Mesothelial cell of epicardium (in vitro differentiated cells): ENCODE results near the gene STK38L. TPM values are rescaled to one million over a fixed set of nuclear protein-coding genes. Genes with fewer than 3 reads are reported as not detected.

Experiments
- DNase-seq, 2 experiments: peaks; one replicate each; pipeline ENCODE4 v3.0.0; 2021; ENCODE audit warnings: low spot score in 2 of 2; ENCODE audit not compliant: unreplicated experiment in 2 of 2
- H3K27ac Mint-ChIP-seq: 2 replicates; pipeline ENCODE4 v1.8.0; 2021; ENCODE audit warnings: mixed read lengths
- H3K27me3 Mint-ChIP-seq: 2 replicates; pipeline ENCODE4 v1.8.0; 2021; ENCODE audit warnings: low read depth, mixed read lengths
- H3K36me3 Mint-ChIP-seq: 2 replicates; pipeline ENCODE4 v1.8.0; 2021; ENCODE audit warnings: mixed read lengths
- H3K4me1 Mint-ChIP-seq: 2 replicates; pipeline ENCODE4 v1.8.0; 2021; ENCODE audit warnings: mixed read lengths
- H3K4me3 Mint-ChIP-seq: 2 replicates; pipeline ENCODE4 v1.8.0; 2021; ENCODE audit warnings: mild to moderate bottlenecking, moderate library complexity, mixed read lengths
- H3K9me3 Mint-ChIP-seq: 2 replicates; pipeline ENCODE4 v1.8.0; 2021; ENCODE audit warnings: mixed read lengths
- total RNA-seq: library from RNA; stranded (reverse); gene quantifications from 3 replicates; pipeline ENCODE4 v1.2.1, GENCODE V29; 2021
- TF ChIP-seq, protein P1 (sequence below): fragments of 200-600 bp; sonication (generic); IDR thresholded peaks from one replicate; pipeline ENCODE4 v1.5.0; 2021; ENCODE audit warnings: antibody characterized with exemption; ENCODE audit not compliant: unreplicated experiment

STK38L gene
- total RNA-seq, 1 donor from 2014 or later = 48.2 TPM

DNA sequence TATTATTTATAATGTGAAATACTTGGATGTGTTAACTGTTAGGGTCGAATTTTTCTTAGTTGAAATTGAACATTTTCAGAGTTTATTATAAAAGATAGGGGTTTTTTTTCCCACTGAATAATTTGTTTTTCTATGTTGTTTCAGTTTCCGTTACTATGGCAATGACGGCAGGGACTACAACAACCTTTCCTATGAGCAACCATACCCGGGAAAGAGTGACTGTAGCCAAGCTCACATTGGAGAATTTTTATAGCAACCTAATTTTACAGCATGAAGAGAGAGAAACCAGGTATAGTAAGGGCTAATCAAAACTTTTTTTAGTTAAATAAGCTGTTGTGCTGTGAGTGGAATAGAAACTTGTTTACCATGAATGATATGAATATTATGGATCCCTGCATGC, 53.5 kb downstream of the STK38L start:
- H3K9me3 Mint-ChIP-seq = peaks cover 14% of the 10 kb centered on the region

DNA sequence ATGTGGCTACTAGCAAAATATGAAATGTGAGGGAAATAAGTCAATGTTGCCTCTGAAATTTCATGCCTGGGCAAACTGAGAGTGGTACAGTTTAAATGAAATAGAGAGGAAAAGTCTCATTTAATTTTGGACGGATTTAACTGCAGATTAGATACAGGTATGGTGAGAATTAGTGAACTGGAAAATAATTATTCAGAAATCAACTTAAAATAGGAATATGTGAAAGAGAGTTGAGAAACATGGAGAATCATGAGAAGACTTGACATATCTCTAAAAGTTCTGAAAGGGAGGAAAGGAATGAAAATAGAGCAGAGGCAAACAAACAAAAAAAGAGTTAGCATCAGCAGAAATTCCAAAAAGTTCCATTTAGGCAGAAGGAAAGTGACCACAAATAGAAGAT, 55.0 kb downstream of the STK38L start:
- H3K4me1 Mint-ChIP-seq = peaks cover 2% of the 10 kb centered on the region
- H3K4me3 Mint-ChIP-seq = no peak overlapping the region

More for the DNA sequence above, 53.5 kb downstream of the STK38L start:
- no peak for DNase-seq
- H3K4me3 Mint-ChIP-seq = no peak overlapping the region
- TF ChIP-seq, protein P1, sequence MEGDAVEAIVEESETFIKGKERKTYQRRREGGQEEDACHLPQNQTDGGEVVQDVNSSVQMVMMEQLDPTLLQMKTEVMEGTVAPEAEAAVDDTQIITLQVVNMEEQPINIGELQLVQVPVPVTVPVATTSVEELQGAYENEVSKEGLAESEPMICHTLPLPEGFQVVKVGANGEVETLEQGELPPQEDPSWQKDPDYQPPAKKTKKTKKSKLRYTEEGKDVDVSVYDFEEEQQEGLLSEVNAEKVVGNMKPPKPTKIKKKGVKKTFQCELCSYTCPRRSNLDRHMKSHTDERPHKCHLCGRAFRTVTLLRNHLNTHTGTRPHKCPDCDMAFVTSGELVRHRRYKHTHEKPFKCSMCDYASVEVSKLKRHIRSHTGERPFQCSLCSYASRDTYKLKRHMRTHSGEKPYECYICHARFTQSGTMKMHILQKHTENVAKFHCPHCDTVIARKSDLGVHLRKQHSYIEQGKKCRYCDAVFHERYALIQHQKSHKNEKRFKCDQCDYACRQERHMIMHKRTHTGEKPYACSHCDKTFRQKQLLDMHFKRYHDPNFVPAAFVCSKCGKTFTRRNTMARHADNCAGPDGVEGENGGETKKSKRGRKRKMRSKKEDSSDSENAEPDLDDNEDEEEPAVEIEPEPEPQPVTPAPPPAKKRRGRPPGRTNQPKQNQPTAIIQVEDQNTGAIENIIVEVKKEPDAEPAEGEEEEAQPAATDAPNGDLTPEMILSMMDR = no peak
- no peak overlapping the region for H3K27ac Mint-ChIP-seq
- peaks cover 31% of the 10 kb centered on the region for H3K36me3 Mint-ChIP-seq
- no peaks in the 10 kb centered on the region for H3K4me1 Mint-ChIP-seq
- no peaks in the 10 kb centered on the region for H3K27me3 Mint-ChIP-seq

DNA sequence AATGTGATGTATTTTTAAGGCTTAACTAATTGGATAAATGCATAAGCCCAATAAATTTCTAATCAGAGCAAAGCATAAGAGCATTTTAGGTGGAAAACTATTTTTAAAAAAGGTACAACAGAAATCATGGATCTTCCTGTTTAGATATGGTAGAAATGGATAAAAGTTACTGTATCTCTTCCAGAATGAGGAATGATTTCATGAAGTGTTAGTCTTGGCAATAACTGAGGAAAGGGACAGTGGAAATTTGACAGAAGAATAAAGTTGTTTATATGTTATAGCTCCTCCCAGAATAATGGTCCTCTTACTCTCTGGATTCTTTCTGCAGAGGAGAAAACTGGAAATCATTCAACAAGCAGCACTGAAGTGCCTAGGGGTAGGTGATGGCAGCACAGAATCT, 56.1 kb downstream of the STK38L start:
- DNase-seq = no peak
- H3K27me3 Mint-ChIP-seq = no peaks in the 10 kb centered on the region
- H3K36me3 Mint-ChIP-seq = peaks cover 39% of the 10 kb centered on the region
- H3K27ac Mint-ChIP-seq = no peak overlapping the region
- TF ChIP-seq, protein P1 = no peak
- H3K4me3 Mint-ChIP-seq = no peak overlapping the region
- peaks cover 14% of the 10 kb centered on the region for H3K9me3 Mint-ChIP-seq
- H3K4me1 Mint-ChIP-seq = peaks cover 2% of the 10 kb centered on the region

More for the DNA sequence above, 55.0 kb downstream of the STK38L start:
- Mint-ChIP-seq H3K27ac (no peak overlapping the region), H3K36me3 (peaks cover 39% of the 10 kb centered on the region), H3K27me3 (no peaks in the 10 kb centered on the region), H3K9me3 (peaks cover 14% of the 10 kb centered on the region)
- DNase-seq = no peak
- TF ChIP-seq, protein P1 = no peak

DNA sequence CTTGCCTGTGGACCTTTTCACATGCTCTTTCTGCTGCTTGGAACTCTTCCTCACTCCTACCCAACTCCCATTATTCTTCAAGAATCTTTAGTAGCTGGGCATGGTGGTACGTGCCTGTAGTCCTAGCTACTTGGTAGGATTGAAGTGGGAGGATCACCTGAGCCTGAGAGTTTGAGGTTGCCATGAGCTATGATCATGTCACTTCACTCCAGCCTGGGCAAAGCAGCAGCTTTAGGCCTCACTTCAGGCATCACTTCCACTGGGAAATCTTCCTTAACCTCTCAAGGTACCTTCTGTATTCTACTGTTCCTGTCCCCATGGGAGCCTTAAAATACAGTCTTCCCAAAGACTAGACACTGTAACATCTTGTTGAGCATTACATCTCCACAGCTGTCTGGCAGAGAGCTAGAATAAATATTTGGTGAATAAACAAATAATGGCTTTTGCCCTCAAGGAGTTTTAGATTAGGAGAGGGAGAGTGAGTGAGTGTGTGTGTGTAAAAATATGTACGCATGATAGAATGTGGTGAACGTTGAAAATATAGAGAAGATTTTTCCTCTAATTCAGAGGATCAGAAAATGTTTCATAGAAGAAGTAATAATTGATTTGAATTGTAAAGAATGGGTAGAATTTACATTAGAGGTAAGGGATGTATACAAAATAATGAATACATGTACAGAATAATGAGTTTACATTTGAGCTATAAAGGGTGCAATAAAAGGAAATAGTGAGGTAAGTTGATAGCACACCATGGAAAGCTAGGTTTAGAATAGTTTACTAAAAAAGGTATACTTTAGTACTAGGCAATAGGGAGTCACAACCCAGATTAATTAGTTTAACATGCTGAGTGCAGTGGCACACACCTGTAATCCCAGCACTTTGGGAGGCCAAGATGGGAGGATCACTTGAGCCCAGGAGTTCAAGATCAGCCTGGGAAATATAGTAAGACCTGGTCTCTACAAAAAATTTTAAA, 59.3 kb downstream of the STK38L start:
- Mint-ChIP-seq H3K36me3 (peaks cover 30% of the 10 kb centered on the region), H3K27me3 (no peaks in the 10 kb centered on the region), H3K4me1 (peaks cover 7% of the 10 kb centered on the region), H3K4me3 (no peak overlapping the region), H3K9me3 (peaks cover 12% of the 10 kb centered on the region), H3K27ac (no peak overlapping the region)
- no peak for DNase-seq
- TF ChIP-seq, protein P1 = no peak

DNA sequence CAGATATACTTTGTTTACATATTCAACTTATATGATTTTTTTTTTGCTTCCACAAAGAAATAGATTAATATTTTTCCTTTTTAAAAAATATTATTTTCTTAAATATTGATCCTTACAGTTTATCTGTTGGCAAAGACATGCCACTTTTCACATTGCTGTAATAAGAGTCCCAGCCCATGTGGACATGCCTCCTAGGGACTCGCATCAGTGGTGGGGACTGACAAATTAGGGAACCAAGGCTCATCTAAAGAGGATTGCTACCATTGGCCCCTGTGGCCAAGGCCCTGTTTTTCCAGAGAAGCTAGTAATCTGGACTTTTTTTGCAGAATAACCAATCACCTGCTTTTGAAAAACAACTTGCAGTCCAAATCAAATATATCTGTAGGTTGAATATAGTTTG, 60.8 kb downstream of the STK38L start:
- H3K4me3 Mint-ChIP-seq = no peak overlapping the region
- DNase-seq = no peak
- peaks cover 25% of the 10 kb centered on the region for H3K36me3 Mint-ChIP-seq
- TF ChIP-seq, protein P1 = no peak
- peaks cover 7% of the 10 kb centered on the region for H3K4me1 Mint-ChIP-seq
- H3K9me3 Mint-ChIP-seq = no peaks in the 10 kb centered on the region
- no peak overlapping the region for H3K27ac Mint-ChIP-seq
- no peaks in the 10 kb centered on the region for H3K27me3 Mint-ChIP-seq
